Heart left ventricle (tissue), 16 donors: ENCODE data around the gene GYPA. TPM values are rescaled to one million over a fixed set of nuclear protein-coding genes. Genes with fewer than 3 reads are reported as not detected.
"Not testable (repeated sequence)": the region's sequence is repeated elsewhere in the genome, so short reads cannot be mapped to it uniquely, and the experiment has no call there.

Experiments used
- ATAC-seq, 4 donors: fragments of 200-7000 bp; cut with Tn5 transposase; one replicate each; pipeline ENCODE4 v1.9.1; 2020 to 2022; ENCODE audit warnings: moderate library complexity in 4 of 4, mild to moderate bottlenecking in 3 of 4, moderate number of reproducible peaks in 1 of 4
- DNase-seq, 5 donors: peaks; one replicate each; pipeline ENCODE4 v3.0.0-alpha.2; 2020
- H3K27ac ChIP-seq, 12 donors: fragments of 200-600 bp; sonication (generic) in 4 of 12; one replicate each; pipeline versions ENCODE4 v1.5.0 to v1.8.0; 2016 to 2022; ENCODE audit warnings: mild to moderate bottlenecking in 2 of 12
- H3K27me3 ChIP-seq, 9 donors: fragments of 200-600 bp; sonication (generic) in 2 of 9; one replicate each; pipeline versions ENCODE4 v1.5.1 to v1.8.0; 2016 to 2022; ENCODE audit warnings: mild to moderate bottlenecking in 3 of 9
- H3K36me3 ChIP-seq, 9 donors: fragments of 200-600 bp; sonication (generic) in 2 of 9; one replicate each; pipeline versions ENCODE4 v1.5.0 to v1.8.0; 2018 to 2022; ENCODE audit warnings: mild to moderate bottlenecking in 2 of 9
- H3K4me1 ChIP-seq, 12 donors: fragments of 200-600 bp; sonication (generic) in 4 of 12; one replicate each; pipeline versions ENCODE4 v1.5.0 to v1.8.0; 2016 to 2022; ENCODE audit warnings: mild to moderate bottlenecking in 3 of 12
- H3K4me3 ChIP-seq, 12 donors: fragments of 200-600 bp; sonication (generic) in 4 of 12; one replicate each; pipeline versions ENCODE4 v1.5.0 to v1.8.0; 2017 to 2022; ENCODE audit warnings: mild to moderate bottlenecking in 9 of 12, moderate library complexity in 4 of 12
- H3K9me3 ChIP-seq, 12 donors: fragments of 200-600 bp; sonication (generic) in 4 of 12; one replicate each; pipeline versions ENCODE4 v1.5.0 to v1.8.0; 2016 to 2022; ENCODE audit warnings: mild to moderate bottlenecking in 1 of 12
- WGBS, 4 donors: extraction: QIAGEN DNeasy Blood & Tissue Kit in 2 of 4; methylation state at CpG; one replicate each; pipeline versions ENCODE4 v1.1.5 to v1.1.7; 2013 to 2018; 5-methylcytosine and 5-hydroxymethylcytosine counted together
- intact Hi-C, 10 donors: fragments of 100-400 bp; cut with DNase I; formaldehyde crosslinking; loops; one replicate each; pipeline versions ENCODE4 v1.11.1 to v1.14.2; 2022
- polyA plus RNA-seq, 2 donors: library from polyadenylated mRNA; stranded (reverse); fragments of 200-250 nt; gene quantifications; one replicate each; pipeline ENCODE4 v1.2.3, GENCODE V29; 2013
- total RNA-seq, 9 donors: library from RNA; depleted of rRNA in 2 of 9; stranded (reverse); fragments of >200 nt in 2 of 9; fragmentation: NEBNext Ultra II Directional in 3 of 9; extraction: Animal tissue kit (Norgen Biotek cat#: 25700) in 3 of 9; gene quantifications; one replicate each; pipeline versions ENCODE4 v1.1.0 to v1.2.4, GENCODE V29; 2016 to 2023
- donor health status: ischemic (EF 13 %, LVEDD 7.1; RV severe dilation, severe dysfunction).
- donor health status: healthy with polysubstance abuse.
- donor health status: DM: no; HTN: yes; CAD: no.
- donor health status: DM: no; HTN: no; CAD: no.
- donor health status: ischemic (EF 25% LVEDD 6.9; RV normal size, moderate dysfunction).
- donor health status: ischemic (EF 25% LVEDD 5.7; RV mildly dilated, moderate dysfunction).
- donor health status: healthy.
- donor health status: DM: yes; HTN: yes; CAD: no.
- donor health status: ischemic (EF 35%, LVEDD 5.7; RV mildly dilated, moderate dysfunction).
- donor health status: nonischemic (EF 11% LVEDD 7.7; RV severe dilation, severe dysfunction).
- donor health status: DM: yes; HTN: yes; CAD: no.
- donor health status: PGD.
- donor health status: ischemic (EF 29% LVEDD 5.4; RV normal size, mild dysfunction).
- donor health status: nonischemic (EF 23%, LVEDD 6.1; RV moderate dilation, normal function).

Gene GYPA
- total and polyA plus RNA-seq, 11 donors = not detected

DNA sequence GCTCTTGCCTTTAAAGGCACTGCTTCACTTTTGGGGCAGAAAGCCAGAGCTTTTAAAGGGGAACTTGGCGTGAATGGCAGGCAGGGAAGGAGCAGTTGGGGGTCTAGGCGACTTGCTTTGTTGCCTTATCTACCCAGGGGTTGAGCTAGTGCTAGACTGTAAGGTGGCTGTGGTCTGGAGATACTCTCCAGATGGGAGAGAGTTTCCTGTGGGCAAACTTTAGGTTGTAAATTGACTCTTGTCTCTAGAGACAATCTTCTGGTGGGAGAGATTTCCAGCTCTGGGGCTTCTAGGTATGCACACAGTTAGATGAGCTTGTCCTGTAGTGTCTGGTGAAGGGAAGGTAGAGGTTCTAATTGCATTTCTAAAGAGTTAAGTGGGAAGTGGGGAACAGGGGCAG lies 61.8 kb downstream of the GYPA start:
- H3K9me3 ChIP-seq, H3K4me3 ChIP-seq, H3K27ac ChIP-seq, H3K36me3 ChIP-seq, H3K4me1 ChIP-seq, ATAC-seq, H3K27me3 ChIP-seq, DNase-seq, intact Hi-C loops: not testable (repeated sequence)
- 35 to 62% (median 52%) methylated on average over 2 of the region's 2 CpGs for WGBS, 4 donors

DNA sequence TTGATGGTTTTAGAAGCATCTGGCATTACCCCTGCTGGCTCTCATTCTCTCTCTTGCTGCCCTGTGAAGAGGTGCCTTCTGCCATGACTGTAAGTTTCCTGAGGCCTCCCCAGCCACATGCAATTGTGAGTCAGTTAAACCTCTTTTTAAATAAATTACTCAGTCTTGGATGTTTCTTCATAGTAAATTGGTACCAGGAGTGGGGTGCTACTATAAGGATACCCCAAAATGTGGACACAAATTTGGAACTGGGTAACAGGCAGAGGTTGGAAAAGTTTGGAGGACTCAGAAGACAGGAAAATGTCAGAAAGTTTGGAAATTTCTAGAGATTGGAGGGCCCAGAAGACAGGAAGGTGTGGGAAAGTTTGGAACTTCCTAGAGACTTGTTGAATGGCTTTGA lies 79.0 kb downstream of the GYPA start:
- H3K36me3 ChIP-seq, H3K27me3 ChIP-seq, H3K4me3 ChIP-seq, H3K27ac ChIP-seq, DNase-seq, intact Hi-C loops, H3K4me1 ChIP-seq, ATAC-seq: not testable (repeated sequence)
- peaks cover 0 to 14% (median 0%) of the 10 kb centered on the region in 12 donors for H3K9me3 ChIP-seq

DNA sequence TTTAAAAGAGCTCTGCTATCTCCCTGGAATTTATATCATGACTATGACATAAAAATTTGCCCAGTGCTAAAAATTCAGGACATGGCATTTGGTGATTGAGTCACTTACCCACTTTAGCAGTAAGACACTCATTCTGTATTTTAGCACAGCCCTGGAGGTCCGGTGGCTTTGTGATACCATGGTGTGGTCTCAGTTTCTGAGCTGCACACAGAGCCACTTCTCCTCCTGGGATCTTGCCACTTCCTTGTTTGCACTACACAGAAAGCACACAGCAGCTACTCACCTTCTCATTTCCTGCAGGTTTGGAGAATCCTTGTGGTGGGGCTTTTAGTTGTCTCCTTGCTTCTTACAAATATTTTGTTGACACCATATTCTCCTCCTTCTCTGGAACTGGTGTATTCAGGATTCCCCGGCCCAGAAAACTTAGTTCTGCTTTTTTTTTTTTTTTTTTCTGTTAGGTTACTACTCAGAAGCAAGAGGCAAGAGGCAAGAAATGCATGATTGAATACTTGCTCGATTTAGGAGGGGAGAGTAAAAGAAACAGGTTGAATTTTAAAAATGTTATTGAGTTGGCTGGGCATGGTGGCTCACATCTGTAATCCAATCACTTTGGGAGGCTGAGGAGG lies 80.2 kb downstream of the GYPA start:
- ATAC-seq, intact Hi-C loops, H3K27me3 ChIP-seq, DNase-seq, H3K36me3 ChIP-seq, H3K4me3 ChIP-seq, H3K27ac ChIP-seq, H3K4me1 ChIP-seq: not testable (repeated sequence)
- 66 to 72% (median 69%) methylated on average over 3 of the region's 3 CpGs for WGBS, 4 donors
- peaks cover 0 to 14% (median 0%) of the 10 kb centered on the region in 12 donors for H3K9me3 ChIP-seq

Other genes starting within 250 kb of the GYPA start
- gene GYPE, start 235.2 kb downstream of the GYPA start, total RNA-seq = under 1 TPM in 8 of 9 donors, not detected in 1; 0.16 to 0.63 (median 0.23) TPM
- gene GYPE, start 235.2 kb downstream of the GYPA start, polyA plus RNA-seq = under 1 TPM; 0.27 to 0.35 TPM
- 1 to 10 TPM in 1 of 9 donors, not detected in 8; 1.1 TPM for gene GYPB, start 121.3 kb downstream of the GYPA start, total RNA-seq
- gene GYPB, start 121.3 kb downstream of the GYPA start, polyA plus RNA-seq = not detected